Fibroblast of villous mesenchyme (primary cell): Measurements from ENCODE around the gene SOX2. TPM values are rescaled to one million over a fixed set of nuclear protein-coding genes. Genes with fewer than 3 reads are reported as not detected.
A peak's percentile ranks its signal among the peaks of the same experiment; 100 is the strongest.

ENCODE experiments used
- DNase-seq: peaks from one replicate; pipeline ENCODE4 v3.0.0-alpha.2; 2010; ENCODE audit warnings: low read depth
- H3K4me3 ChIP-seq: 2 replicates; pipeline ENCODE4 v1.5.1; 2011; ENCODE audit warnings: low read depth, mild to moderate bottlenecking, low read length
- total RNA-seq: library from RNA; depleted of rRNA; stranded (reverse); fragments of >200 nt; gene quantifications from 2 replicates; pipeline ENCODE4 v1.2.3, GENCODE V29; 2012
- TF ChIP-seq, protein P1 (sequence below): IDR thresholded peaks from 2 replicates; pipeline ENCODE4 v1.5.1; 2012; ENCODE audit warnings: low read depth, mild to moderate bottlenecking, low read length; ENCODE audit not compliant: insufficient read depth

Gene SOX2
- total RNA-seq, 1 donor = not detected

DNA sequence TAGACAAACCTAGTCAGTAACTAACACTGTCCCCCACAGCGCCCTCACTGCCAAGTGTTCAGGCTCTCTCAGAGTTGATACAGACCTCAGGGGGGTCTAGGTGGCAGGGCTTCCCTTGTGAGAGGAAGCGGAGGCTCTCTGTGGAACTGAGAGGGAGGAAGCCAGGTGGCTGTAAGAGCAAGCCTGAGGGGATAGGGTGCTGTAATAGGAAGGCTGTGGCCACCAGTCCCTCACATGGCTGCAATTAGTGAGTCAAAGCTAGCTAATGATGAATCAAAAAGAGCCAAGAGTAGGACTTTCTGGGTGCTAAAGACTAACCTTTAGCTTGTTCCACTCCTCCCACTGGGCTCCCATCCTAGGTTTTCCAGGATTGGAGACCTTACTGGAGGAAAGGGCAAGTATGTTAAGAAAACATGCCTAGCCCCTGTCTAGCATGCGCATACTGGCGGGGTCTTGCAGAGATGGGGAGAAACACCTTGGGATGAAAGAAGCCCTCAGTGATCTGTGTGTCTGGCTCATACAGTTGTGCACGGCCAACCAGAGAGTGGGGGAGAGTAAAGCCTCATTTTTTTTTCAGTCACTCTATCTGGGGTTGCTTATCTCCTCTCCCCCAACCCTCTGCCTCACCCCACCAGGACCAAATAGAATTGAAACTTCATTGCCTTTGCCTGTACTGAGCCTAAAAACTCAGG lies 13.3 kb upstream of the SOX2 start:
- TF ChIP-seq, protein P1, sequence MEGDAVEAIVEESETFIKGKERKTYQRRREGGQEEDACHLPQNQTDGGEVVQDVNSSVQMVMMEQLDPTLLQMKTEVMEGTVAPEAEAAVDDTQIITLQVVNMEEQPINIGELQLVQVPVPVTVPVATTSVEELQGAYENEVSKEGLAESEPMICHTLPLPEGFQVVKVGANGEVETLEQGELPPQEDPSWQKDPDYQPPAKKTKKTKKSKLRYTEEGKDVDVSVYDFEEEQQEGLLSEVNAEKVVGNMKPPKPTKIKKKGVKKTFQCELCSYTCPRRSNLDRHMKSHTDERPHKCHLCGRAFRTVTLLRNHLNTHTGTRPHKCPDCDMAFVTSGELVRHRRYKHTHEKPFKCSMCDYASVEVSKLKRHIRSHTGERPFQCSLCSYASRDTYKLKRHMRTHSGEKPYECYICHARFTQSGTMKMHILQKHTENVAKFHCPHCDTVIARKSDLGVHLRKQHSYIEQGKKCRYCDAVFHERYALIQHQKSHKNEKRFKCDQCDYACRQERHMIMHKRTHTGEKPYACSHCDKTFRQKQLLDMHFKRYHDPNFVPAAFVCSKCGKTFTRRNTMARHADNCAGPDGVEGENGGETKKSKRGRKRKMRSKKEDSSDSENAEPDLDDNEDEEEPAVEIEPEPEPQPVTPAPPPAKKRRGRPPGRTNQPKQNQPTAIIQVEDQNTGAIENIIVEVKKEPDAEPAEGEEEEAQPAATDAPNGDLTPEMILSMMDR = no peak
- DNase-seq = no peak
- H3K4me3 ChIP-seq = no peak overlapping the region

DNA sequence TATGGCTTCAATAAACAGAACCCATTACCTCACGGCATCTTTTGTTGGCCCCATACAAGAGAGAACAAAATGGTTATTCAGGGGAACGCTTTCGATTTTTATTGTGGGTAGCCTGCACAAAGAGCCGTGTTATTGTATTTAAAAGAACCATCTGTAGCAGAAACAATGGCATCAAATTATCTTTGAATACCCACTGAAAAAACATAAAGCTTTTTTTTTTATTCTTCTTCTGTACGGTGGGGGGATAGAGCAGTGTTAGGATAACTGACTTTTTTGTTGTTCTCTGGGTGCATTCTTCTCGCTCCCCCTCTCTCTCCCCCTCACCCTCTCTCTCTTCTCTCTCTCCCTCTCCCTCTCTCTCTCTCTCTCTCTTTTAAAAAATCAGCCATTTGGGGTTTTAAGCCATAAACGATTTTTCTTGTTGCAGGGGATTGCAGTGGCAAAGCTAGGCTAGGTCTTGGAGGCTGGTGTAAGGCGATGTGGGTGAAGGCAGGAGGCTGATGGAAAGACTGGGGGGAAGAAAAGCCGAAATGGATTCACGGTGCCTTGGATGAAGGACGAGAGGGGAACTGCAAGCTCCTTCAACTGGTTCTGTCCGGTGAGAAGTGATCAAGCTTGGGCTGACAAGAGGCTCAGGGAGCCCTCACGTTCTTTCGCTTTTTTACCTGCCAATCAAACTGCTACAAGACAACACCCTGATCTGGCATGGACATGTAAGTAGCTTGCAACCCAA lies 12.4 kb upstream of the SOX2 start:
- H3K4me3 ChIP-seq = no peak overlapping the region
- TF ChIP-seq, protein P1 = no peak
- DNase-seq = no peak

DNA sequence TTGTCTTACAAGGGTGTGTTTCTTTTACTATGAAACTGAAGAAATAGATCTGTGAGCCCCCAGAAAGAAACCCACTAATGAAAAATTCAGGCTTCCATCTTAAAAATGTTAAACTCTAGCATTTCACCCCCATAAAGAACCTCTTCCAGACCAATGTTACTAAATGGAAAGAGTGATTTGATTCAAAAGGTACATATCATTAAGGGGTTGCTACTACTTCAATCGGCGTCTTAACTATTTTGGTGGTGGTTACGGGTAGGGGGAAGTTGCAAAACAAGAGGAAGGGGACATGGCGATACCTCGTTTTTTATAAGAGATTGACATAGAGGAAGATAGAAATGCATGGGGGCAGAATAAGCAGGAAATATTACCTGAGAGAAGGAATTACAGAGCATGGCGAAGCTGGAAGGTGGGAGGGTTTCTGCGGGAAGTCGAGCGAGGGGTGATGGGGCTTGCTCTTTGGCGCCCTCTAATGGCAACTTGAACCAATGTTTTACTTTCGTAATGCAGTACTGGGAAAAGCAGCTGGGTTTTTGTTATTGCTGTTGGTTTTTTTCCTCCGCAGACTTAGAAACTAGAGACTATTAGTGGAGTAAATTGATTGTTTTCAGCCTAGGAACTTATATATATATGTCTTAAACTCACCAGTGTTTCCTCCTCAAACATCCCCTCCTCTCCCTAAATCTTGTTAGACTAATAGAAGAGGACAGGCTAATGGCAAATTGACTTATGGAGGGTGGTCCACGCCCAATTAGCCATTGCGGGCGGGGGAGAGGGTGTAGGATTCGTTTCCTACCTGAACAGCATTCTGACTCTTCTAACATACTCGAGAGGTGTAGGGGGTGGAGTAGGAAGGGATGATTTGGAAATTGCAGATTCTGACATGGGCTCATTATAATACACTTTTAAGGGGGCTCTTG lies 11.3 kb upstream of the SOX2 start:
- TF ChIP-seq, protein P1 = peak; percentile 82
- DNase-seq = peak; percentile 64
- no peak overlapping the region for H3K4me3 ChIP-seq

DNA sequence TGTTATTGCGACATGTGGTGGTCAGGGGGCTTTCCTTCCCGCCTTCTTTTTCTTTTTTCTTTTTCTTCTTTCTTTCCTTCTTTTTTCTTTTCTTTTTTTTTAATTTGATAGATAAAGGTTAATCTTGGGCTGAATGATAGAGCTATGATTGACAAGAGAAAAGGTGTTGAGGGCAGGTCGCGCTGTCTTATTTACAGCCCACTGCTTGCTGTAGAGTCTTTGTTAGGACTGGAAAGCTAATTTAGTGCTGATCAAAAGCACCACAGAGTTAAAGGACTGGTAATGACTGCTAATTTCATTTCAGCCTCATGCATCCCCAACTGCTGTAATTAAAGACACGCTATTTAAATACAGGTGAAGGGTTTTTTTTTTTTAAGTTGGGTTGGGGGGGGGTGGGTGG lies 10.6 kb upstream of the SOX2 start:
- no peak for DNase-seq
- H3K4me3 ChIP-seq = no peak overlapping the region
- TF ChIP-seq, protein P1 = no peak

DNA sequence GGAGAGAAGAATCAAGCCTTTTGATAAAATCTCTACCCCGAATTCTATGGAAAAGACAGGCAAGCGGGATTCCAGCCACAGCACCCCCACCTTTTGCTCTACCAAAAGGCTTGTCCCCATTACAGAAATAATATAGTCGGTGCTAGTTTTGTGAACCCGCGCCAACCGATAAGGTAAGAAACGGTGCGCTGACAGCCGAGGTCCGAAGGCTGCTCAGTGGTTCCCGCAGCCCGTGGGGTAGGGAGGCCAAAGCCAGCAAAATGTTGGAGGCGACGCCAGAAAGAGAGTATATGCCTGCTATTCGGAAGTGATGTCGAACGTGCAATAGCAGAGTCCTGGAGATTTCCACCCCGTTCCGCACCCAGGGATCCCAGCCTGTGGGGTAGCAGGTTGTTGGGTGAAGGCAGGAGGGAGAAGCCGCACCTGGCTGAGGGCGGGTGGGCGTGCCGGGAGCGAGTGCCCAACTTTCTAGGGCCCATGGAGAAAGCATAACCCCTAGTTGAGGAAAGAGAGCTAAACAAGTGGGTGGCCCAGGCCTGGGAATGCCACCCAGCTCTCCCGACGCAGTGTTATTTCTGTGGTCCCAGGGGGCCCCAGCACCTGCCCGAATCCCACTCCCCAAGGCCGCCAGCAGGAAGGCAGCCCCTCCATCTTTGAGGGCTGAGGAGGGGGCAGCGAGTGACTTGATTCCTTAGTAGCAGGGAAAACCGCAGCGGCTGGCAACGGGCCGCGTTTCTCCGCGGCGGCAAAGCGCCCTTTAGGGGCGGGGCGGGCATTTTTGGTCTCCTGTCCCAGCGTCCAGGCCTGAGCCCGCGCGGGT lies 7.9 kb upstream of the SOX2 start:
- no peak overlapping the region for H3K4me3 ChIP-seq
- TF ChIP-seq, protein P1 = no peak
- DNase-seq = no peak

DNA sequence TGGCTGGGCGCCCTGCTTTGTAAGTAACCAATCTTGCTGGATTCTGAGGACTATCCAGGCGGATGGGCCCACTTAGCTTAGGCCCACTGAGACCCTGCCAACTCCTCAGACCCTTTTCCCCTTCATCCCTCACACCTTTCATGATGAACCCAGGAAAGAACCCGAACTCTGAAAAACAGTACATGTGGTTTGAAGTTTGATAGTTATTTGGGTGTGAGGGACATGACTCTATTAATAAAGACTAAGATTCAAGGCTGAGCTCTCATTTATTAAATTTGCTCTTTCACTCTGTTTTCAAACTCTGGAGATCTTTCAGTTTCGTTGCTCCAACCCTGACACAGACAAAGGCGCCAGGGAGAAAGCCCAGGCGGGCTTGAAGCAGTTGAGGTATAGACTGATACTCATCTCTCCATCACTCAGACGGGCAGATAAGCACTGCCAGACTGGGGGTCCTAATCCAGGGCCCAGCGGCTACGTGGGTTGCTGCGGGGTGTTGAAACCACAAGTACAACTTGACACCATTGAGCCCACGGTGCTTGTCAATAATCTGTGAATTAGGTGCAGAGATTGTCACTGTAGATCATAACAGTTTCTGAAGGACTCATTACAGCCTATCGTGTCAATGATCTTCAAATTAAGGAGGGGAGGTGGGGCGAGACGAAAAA lies 7.2 kb upstream of the SOX2 start:
- no peak overlapping the region for H3K4me3 ChIP-seq
- TF ChIP-seq, protein P1 = no peak
- no peak for DNase-seq
